ENCODE measurements around the gene YKT6.

- no peak for TF ChIP-seq CREB1 (IDR thresholded peaks at IDR 0.05; ENCODE audit: low read depth)
- no peak for TF ChIP-seq TAF1 (IDR thresholded peaks at IDR 0.05; ENCODE audit: low read depth)
- TF ChIP-seq RAD21 (IDR thresholded peaks at IDR 0.05; ENCODE audit: low read depth): no peak
- TF ChIP-seq EP300 (IDR thresholded peaks at IDR 0.05; ENCODE audit: borderline replicate concordance): no peak
- no peak for TF ChIP-seq TCF12 (IDR thresholded peaks at IDR 0.05; ENCODE audit: low read depth)
- no peak for TF ChIP-seq USF1 (IDR thresholded peaks at IDR 0.05)
These were observed 35.0 kb downstream of the YKT6 start for GRCh38 chr7:44235582-44236332.

All from Ishikawa (cell line).